ENCODE results near the gene PPP1R16B. TPM values are rescaled to one million over a fixed set of nuclear protein-coding genes. Genes with fewer than 3 reads are reported as not detected.

PPP1R16B gene
- polyA plus RNA-seq, 1 donor from 2014 or later = 1.9 TPM

DNA sequence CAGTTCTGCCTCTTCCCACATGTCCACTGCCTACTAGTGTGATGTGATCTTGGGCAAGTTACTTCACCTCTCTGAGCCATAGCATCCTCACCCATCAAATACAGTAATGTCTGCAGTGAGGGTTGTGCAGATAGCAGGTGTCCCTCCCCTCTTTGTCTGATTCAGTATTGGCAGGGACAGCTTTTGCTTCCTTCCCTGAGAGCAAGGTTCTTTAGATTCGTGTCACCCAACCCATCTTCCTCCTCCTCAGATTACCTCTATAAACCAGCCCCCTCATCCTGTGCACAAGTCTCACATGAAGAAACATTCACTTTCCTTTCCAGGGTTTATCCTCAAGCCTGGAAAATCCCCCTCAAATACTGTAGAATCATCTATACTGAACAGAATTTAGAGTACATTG, 41.9 kb upstream of the PPP1R16B start:
- no peaks in the 10 kb centered on the region for H3K79me2 ChIP-seq (replicated peaks; ENCODE audit: insufficient read depth, low read length)
- no peak overlapping the region for H3K4me3 ChIP-seq (ENCODE audit: low read length)
- H3K36me3 ChIP-seq (ENCODE audit: insufficient read depth, low read length) = no peaks in the 10 kb centered on the region
- no peak overlapping the region for H2AFZ ChIP-seq (ENCODE audit: low read depth, low read length)
- H3K9ac ChIP-seq (ENCODE audit: low read length) = no peak overlapping the region
- H4K20me1 ChIP-seq (ENCODE audit: insufficient read depth) = no peaks in the 10 kb centered on the region
- H3K4me2 ChIP-seq (ENCODE audit: low read length) = no peak overlapping the region
- no peaks in the 10 kb centered on the region for H3K9me3 ChIP-seq (ENCODE audit: low read length)
- H3K27ac ChIP-seq (ENCODE audit: low read length) = no peak overlapping the region
- no peaks in the 10 kb centered on the region for H3F3A ChIP-seq (ENCODE audit: insufficient read depth, low read length, poor library complexity, severe bottlenecking)
- no peaks in the 10 kb centered on the region for H3K27me3 ChIP-seq (ENCODE audit: insufficient read depth, low read depth, low read length)
- no peaks in the 10 kb centered on the region for H3K9me2 ChIP-seq (ENCODE audit: insufficient read depth, low read length)
- TF ChIP-seq RAD21 (conservative IDR thresholded peaks at IDR 0.05) = no peak
- TF ChIP-seq, protein P1, sequence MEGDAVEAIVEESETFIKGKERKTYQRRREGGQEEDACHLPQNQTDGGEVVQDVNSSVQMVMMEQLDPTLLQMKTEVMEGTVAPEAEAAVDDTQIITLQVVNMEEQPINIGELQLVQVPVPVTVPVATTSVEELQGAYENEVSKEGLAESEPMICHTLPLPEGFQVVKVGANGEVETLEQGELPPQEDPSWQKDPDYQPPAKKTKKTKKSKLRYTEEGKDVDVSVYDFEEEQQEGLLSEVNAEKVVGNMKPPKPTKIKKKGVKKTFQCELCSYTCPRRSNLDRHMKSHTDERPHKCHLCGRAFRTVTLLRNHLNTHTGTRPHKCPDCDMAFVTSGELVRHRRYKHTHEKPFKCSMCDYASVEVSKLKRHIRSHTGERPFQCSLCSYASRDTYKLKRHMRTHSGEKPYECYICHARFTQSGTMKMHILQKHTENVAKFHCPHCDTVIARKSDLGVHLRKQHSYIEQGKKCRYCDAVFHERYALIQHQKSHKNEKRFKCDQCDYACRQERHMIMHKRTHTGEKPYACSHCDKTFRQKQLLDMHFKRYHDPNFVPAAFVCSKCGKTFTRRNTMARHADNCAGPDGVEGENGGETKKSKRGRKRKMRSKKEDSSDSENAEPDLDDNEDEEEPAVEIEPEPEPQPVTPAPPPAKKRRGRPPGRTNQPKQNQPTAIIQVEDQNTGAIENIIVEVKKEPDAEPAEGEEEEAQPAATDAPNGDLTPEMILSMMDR (IDR thresholded peaks at IDR 0.05; ENCODE audit: poor library complexity, severe bottlenecking) = no peak
- TF ChIP-seq, protein P2, sequence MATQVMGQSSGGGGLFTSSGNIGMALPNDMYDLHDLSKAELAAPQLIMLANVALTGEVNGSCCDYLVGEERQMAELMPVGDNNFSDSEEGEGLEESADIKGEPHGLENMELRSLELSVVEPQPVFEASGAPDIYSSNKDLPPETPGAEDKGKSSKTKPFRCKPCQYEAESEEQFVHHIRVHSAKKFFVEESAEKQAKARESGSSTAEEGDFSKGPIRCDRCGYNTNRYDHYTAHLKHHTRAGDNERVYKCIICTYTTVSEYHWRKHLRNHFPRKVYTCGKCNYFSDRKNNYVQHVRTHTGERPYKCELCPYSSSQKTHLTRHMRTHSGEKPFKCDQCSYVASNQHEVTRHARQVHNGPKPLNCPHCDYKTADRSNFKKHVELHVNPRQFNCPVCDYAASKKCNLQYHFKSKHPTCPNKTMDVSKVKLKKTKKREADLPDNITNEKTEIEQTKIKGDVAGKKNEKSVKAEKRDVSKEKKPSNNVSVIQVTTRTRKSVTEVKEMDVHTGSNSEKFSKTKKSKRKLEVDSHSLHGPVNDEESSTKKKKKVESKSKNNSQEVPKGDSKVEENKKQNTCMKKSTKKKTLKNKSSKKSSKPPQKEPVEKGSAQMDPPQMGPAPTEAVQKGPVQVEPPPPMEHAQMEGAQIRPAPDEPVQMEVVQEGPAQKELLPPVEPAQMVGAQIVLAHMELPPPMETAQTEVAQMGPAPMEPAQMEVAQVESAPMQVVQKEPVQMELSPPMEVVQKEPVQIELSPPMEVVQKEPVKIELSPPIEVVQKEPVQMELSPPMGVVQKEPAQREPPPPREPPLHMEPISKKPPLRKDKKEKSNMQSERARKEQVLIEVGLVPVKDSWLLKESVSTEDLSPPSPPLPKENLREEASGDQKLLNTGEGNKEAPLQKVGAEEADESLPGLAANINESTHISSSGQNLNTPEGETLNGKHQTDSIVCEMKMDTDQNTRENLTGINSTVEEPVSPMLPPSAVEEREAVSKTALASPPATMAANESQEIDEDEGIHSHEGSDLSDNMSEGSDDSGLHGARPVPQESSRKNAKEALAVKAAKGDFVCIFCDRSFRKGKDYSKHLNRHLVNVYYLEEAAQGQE (IDR thresholded peaks at IDR 0.05; ENCODE audit: borderline replicate concordance) = no peak
- TF ChIP-seq TAF1 (IDR thresholded peaks at IDR 0.05; ENCODE audit: low read depth) = no peak
- no peak for TF ChIP-seq EZH2 (IDR thresholded peaks at IDR 0.05; ENCODE audit: borderline replicate concordance, insufficient read depth, low read length, poor library complexity, severe bottlenecking)
- TF ChIP-seq POLR2AphosphoS5 (IDR thresholded peaks at IDR 0.05) = no peak
- TF ChIP-seq MXI1 (conservative IDR thresholded peaks at IDR 0.05; ENCODE audit: poor library complexity, severe bottlenecking) = no peak
- no peak for TF ChIP-seq SMC3 (conservative IDR thresholded peaks at IDR 0.05; ENCODE audit: poor library complexity)
- TF ChIP-seq EP300 (conservative IDR thresholded peaks at IDR 0.05; ENCODE audit: poor library complexity, severe bottlenecking) = no peak

DNA sequence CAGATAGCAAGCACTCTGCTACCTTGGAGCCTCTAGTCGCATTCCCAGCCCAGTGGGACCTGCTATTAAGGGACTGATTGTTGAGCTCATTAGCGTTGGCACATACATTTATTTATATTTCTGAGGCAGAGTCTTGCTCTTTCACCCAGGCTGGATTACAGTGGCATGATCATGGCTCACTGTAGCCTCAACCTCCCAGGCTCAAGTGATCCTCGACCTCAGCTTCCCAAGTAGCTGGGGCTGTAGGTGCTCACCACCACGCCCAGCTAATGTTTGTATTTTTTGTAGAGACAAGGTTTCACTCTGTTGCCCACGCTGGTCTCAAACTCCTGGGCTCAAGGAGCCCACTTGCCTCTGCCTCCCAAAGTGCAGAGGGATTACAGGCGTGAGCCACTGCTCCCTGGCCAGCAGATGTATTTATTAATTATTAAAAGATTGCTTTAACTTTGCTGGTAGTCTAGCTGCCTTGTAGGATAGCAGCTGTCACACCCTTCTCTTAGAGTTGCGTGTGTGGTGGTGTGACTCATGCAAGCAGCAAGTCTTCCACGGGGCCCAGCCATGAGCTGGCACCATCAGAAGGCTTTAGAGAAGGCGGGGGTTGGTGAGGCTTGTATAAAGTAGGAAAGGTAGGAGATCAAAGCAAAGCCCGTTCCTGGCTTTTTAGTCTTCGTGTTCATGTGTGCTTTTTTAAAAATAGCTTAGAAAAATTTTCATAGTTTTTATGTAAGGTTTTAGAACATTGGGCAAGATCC, 40.8 kb upstream of the PPP1R16B start:
- H4K20me1 ChIP-seq (ENCODE audit: insufficient read depth) = no peaks in the 10 kb centered on the region
- no peaks in the 10 kb centered on the region for H3F3A ChIP-seq (ENCODE audit: insufficient read depth, low read length, poor library complexity, severe bottlenecking)
- no peaks in the 10 kb centered on the region for H3K79me2 ChIP-seq (replicated peaks; ENCODE audit: insufficient read depth, low read length)
- no peak overlapping the region for H2AFZ ChIP-seq (ENCODE audit: low read depth, low read length)
- H3K9me2 ChIP-seq (ENCODE audit: insufficient read depth, low read length) = no peaks in the 10 kb centered on the region
- no peaks in the 10 kb centered on the region for H3K9me3 ChIP-seq (ENCODE audit: low read length)
- H3K36me3 ChIP-seq (ENCODE audit: insufficient read depth, low read length) = no peaks in the 10 kb centered on the region
- H3K4me3 ChIP-seq (ENCODE audit: low read length) = no peak overlapping the region
- no peak overlapping the region for H3K4me2 ChIP-seq (ENCODE audit: low read length)
- TF ChIP-seq EZH2 (IDR thresholded peaks at IDR 0.05; ENCODE audit: borderline replicate concordance, insufficient read depth, low read length, poor library complexity, severe bottlenecking) (no peak), TAF1 (IDR thresholded peaks at IDR 0.05; ENCODE audit: low read depth) (no peak), POLR2AphosphoS5 (IDR thresholded peaks at IDR 0.05) (no peak), EP300 (conservative IDR thresholded peaks at IDR 0.05; ENCODE audit: poor library complexity, severe bottlenecking) (no peak), RAD21 (conservative IDR thresholded peaks at IDR 0.05) (no peak), MXI1 (conservative IDR thresholded peaks at IDR 0.05; ENCODE audit: poor library complexity, severe bottlenecking) (no peak), SMC3 (conservative IDR thresholded peaks at IDR 0.05; ENCODE audit: poor library complexity) (no peak)
- TF ChIP-seq, protein P2 (IDR thresholded peaks at IDR 0.05; ENCODE audit: borderline replicate concordance) = no peak
- TF ChIP-seq, protein P1 (IDR thresholded peaks at IDR 0.05; ENCODE audit: poor library complexity, severe bottlenecking) = no peak
- H3K9ac ChIP-seq (ENCODE audit: low read length) = no peak overlapping the region
- H3K27ac ChIP-seq (ENCODE audit: low read length) = no peak overlapping the region
- H3K27me3 ChIP-seq (ENCODE audit: insufficient read depth, low read depth, low read length) = no peaks in the 10 kb centered on the region
